ENCODE measurements around the gene AUNIP.
"Not testable (repeated sequence)": the region's sequence is repeated elsewhere in the genome, so short reads cannot be mapped to it uniquely, and the experiment has no call there.

The AUNIP gene

GRCh38 chr1:25863486-25864262 lies 4.4 kb upstream of the AUNIP start:
- DNase-seq = no peak

- no peak for DNase-seq
Measured at GRCh38 chr1:25862785-25863485, 3.7 kb upstream of the AUNIP start.

- DNase-seq = no peak
Measured at GRCh38 chr1:25861316-25862286, 2.3 kb upstream of the AUNIP start.

- DNase-seq = no peak
Measured at GRCh38 chr1:25858494-25858893, 763 bp downstream of the AUNIP start.

- no peak for DNase-seq
Measured at GRCh38 chr1:25856856-25857255, 2.4 kb downstream of the AUNIP start.

- no peak for DNase-seq
Measured at GRCh38 chr1:25854554-25854953, 4.7 kb downstream of the AUNIP start.

- no peak for DNase-seq
Measured at GRCh38 chr1:25848531-25848930, 10.7 kb downstream of the AUNIP start.

- no peak for DNase-seq
Measured at GRCh38 chr1:25847929-25848328, 11.3 kb downstream of the AUNIP start.

GRCh38 chr1:25845664-25846063 lies 13.6 kb downstream of the AUNIP start:
- DNase-seq = no peak

- no peak for DNase-seq
Measured at GRCh38 chr1:25844536-25845337, 14.5 kb downstream of the AUNIP start.

- DNase-seq = no peak
Measured at GRCh38 chr1:25843483-25843882, 15.8 kb downstream of the AUNIP start.

- not testable (repeated sequence) for DNase-seq
Measured at GRCh38 chr1:25839808-25840207, 19.4 kb downstream of the AUNIP start.

- DNase-seq = no peak
Measured at GRCh38 chr1:25837262-25837875, 21.9 kb downstream of the AUNIP start.

- peak; percentile 33 for DNase-seq
Measured at GRCh38 chr1:25836695-25837094, 22.6 kb downstream of the AUNIP start.

GRCh38 chr1:25834894-25835293 lies 24.4 kb downstream of the AUNIP start:
- DNase-seq = no peak

- DNase-seq = no peak
Measured at GRCh38 chr1:25833158-25833557, 26.1 kb downstream of the AUNIP start.

- no peak for DNase-seq
Measured at GRCh38 chr1:25832336-25833037, 26.8 kb downstream of the AUNIP start.

GRCh38 chr1:25831569-25832196 lies 27.6 kb downstream of the AUNIP start:
- no peak for DNase-seq

GRCh38 chr1:25829046-25829445 lies 30.2 kb downstream of the AUNIP start:
- DNase-seq = no peak

GRCh38 chr1:25828491-25828890 lies 30.8 kb downstream of the AUNIP start:
- DNase-seq = no peak

Data from fibroblast of skin of scalp (primary cell).